CD4-positive, alpha-beta T cell treated with Interleukin-15 for 4 hours (primary cell): Measurements from ENCODE around the gene MAFB.

Experiments
- DNase-seq: peaks from one replicate; pipeline ENCODE4 v3.0.0-alpha.2; 2020; ENCODE audit warnings: low spot score

Gene MAFB

GRCh38 chr20:40681165-40681564 is 7.9 kb downstream of the MAFB start:
- DNase-seq: no peak

GRCh38 chr20:40680161-40680959 is 8.7 kb downstream of the MAFB start:
- DNase-seq: no peak

GRCh38 chr20:40679184-40679583 is 9.9 kb downstream of the MAFB start:
- DNase-seq: no peak

- DNase-seq: no peak
Measured at GRCh38 chr20:40678286-40678875, 10.7 kb downstream of the MAFB start.

GRCh38 chr20:40677343-40677924 is 11.6 kb downstream of the MAFB start:
- no peak for DNase-seq

GRCh38 chr20:40676491-40677269 is 12.4 kb downstream of the MAFB start:
- no peak for DNase-seq

- DNase-seq: no peak
Measured at GRCh38 chr20:40675599-40676221, 13.3 kb downstream of the MAFB start.

GRCh38 chr20:40673442-40673841 is 15.6 kb downstream of the MAFB start:
- no peak for DNase-seq

- DNase-seq: no peak
Measured at GRCh38 chr20:40672095-40672494, 16.9 kb downstream of the MAFB start.

GRCh38 chr20:40670253-40670652 is 18.8 kb downstream of the MAFB start:
- DNase-seq: no peak

- DNase-seq: no peak
Measured at GRCh38 chr20:40669692-40670091, 19.3 kb downstream of the MAFB start.

- no peak for DNase-seq
Measured at GRCh38 chr20:40668449-40669228, 20.4 kb downstream of the MAFB start.

GRCh38 chr20:40667503-40667902 is 21.5 kb downstream of the MAFB start:
- no peak for DNase-seq

- DNase-seq: no peak
Measured at GRCh38 chr20:40666336-40666735, 22.7 kb downstream of the MAFB start.

GRCh38 chr20:40664891-40665290 is 24.1 kb downstream of the MAFB start:
- no peak for DNase-seq

- DNase-seq: no peak
Measured at GRCh38 chr20:40663991-40664880, 24.8 kb downstream of the MAFB start.

- no peak for DNase-seq
Measured at GRCh38 chr20:40663304-40663790, 25.7 kb downstream of the MAFB start.

GRCh38 chr20:40659567-40659966 is 29.5 kb downstream of the MAFB start:
- no peak for DNase-seq

GRCh38 chr20:40658509-40658908 is 30.5 kb downstream of the MAFB start:
- DNase-seq: no peak

- no peak for DNase-seq
Measured at GRCh38 chr20:40657526-40657925, 31.5 kb downstream of the MAFB start.
